Gastroesophageal sphincter (tissue), 3 donors: ENCODE data around the gene MMP20.

Experiments
- CTCF ChIP-seq, 4 experiments: fragments of 200-600 bp in 2 of 4; fragments of 450-650 bp in 2 of 4; sonication (generic) in 1 of 4; IDR thresholded peaks; one replicate each; pipeline ENCODE4 v1.5.1; 2017 to 2019; ENCODE audit warnings: antibody characterized with exemption in 4 of 4, mild to moderate bottlenecking in 2 of 4, moderate library complexity in 2 of 4
- EP300 ChIP-seq: sonication (generic); formaldehyde crosslinking; IDR thresholded peaks from one replicate; pipeline ENCODE4 v1.6.1; 2017; ENCODE audit warnings: antibody characterized with exemption, mild to moderate bottlenecking
- POLR2A ChIP-seq, 2 donors: fragments of 450-650 bp; IDR thresholded peaks; one replicate each; pipeline ENCODE4 v1.6.1; 2017; ENCODE audit warnings: antibody characterized with exemption in 2 of 2, mild to moderate bottlenecking in 2 of 2, moderate library complexity in 1 of 2
- POLR2AphosphoS5 ChIP-seq: sonication (generic); formaldehyde crosslinking; IDR thresholded peaks from one replicate; pipeline ENCODE4 v1.6.1; 2017; ENCODE audit warnings: antibody characterized with exemption

GRCh38 chr11:102528618-102529017 lies 96.5 kb downstream of the MMP20 start:
- TF ChIP-seq EP300 (no peak), CTCF (IDR thresholded peaks at IDR 0.05) (no peak), POLR2A (IDR thresholded peaks at IDR 0.05) (no peak), POLR2AphosphoS5 (no peak)
